HL-60/S4 treated with retinoic acid at 250 ng/mL for 4 days and 3 days (cell line): ENCODE measurements around the gene CEP97.
"Not testable (repeated sequence)": the region's sequence is repeated elsewhere in the genome, so short reads cannot be mapped to it uniquely, and the experiment has no call there.

Experiments
- in situ Hi-C: fragments of 300-500 bp; cut with MboI; formaldehyde crosslinking; loops from 2 replicates; pipeline ENCODE4 v1.7.0; 2022; ENCODE audit warnings: low sequenced_read_pairs

Gene CEP97, protein sequence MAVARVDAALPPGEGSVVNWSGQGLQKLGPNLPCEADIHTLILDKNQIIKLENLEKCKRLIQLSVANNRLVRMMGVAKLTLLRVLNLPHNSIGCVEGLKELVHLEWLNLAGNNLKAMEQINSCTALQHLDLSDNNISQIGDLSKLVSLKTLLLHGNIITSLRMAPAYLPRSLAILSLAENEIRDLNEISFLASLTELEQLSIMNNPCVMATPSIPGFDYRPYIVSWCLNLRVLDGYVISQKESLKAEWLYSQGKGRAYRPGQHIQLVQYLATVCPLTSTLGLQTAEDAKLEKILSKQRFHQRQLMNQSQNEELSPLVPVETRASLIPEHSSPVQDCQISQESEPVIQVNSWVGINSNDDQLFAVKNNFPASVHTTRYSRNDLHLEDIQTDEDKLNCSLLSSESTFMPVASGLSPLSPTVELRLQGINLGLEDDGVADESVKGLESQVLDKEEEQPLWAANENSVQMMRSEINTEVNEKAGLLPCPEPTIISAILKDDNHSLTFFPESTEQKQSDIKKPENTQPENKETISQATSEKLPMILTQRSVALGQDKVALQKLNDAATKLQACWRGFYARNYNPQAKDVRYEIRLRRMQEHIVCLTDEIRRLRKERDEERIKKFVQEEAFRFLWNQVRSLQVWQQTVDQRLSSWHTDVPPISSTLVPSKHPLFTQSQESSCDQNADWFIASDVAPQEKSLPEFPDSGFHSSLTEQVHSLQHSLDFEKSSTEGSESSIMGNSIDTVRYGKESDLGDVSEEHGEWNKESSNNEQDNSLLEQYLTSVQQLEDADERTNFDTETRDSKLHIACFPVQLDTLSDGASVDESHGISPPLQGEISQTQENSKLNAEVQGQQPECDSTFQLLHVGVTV

DNA sequence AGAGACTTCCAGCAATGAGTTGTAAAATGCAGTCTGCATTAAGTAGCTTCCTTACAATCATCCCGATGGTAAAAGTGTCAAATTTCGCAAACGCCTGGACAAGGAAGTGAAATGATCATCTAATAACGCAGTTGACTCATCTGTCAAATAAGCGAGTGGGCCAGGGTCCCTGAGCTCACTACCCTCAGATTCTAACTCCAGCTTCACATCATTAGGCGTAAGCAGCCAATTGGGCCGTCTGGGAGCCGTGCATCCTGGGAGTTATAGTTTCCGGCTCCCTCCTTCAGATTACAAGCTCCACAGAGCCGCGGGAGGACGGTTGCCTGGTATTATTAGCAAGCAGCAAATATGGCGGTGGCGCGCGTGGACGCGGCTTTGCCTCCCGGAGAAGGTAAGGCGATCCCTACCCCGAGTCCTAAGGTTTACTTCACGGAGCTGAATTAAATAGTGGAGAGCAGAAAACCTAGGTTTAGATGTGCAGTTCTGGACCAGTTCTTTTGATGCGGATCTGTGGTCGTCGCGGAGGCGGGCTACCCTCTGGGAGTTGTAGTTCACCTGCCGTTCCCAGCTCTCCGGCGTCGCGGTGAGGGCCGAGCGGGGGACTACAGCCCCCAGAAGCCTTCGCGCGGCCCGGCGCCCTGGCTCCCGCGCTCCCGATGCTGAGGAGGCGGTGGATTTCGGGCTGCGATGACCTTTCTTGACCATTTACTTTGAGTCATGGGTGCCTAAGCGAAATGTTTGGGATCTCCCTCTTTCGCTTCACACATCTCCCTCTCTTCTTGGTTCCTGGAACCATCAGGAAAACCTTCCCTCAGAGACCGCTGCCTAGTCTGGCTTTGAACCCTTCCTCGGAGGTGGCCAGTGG is at the start of gene CEP97:
Gene CEP97 (plus strand): TSS at position 286 of the 865 bp plus-strand sequence. CDS start 63 bp downstream, at position 349.
- in situ Hi-C loops = no loop called here

DNA sequence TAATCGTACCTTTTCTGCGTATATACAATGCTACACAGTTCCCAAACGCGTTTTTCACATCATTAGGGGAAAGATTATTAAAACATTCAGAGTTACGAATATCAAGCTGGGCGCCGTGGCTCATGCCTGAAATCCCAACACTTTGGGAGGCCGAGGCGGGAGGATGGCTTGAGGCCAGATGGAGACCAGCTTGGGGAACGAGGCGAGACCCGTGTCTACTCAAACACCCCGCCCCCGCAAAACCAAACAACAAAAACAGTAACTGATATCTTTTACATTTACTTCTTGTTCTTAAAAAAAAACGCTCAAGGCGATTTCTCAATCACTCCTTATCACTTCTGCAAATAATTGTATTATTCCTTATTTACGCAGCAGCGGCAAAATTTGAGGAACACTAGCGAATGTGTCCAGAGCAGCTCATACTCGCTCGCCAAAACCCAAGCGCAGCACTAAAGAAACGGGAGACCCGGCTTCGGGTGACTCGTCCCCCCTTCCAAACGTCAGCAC is 48.7 kb upstream of the CEP97 start:
- in situ Hi-C loops = no loop called here

DNA sequence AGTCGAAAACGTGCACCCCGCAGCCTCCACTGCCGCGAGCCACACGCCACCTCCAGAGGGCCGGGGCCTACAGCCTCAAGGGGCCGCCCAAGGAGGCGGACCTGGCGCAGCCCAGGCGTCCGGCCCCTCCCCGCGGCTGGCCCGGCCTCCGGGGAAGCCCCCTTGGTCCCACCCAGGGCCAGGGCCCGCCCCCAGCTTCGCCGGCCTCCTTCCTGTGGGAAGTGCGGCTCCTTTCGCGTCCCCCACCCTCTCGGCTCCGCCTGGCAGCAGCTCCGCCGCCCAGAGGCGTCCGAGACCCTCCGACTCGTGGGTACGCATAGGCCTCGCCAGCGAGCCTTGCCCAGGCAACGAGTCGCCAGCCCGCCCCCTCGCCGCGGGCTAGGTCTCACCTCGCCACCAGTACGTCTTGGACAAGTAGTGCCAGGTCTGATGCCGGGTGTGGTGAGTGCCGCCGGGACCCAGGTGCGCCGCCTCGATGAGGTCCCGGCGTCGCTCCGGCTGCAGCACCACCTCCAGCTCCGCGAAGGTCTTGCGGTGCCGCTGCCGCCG is 48.1 kb upstream of the CEP97 start:
- in situ Hi-C loops = no loop called here

DNA sequence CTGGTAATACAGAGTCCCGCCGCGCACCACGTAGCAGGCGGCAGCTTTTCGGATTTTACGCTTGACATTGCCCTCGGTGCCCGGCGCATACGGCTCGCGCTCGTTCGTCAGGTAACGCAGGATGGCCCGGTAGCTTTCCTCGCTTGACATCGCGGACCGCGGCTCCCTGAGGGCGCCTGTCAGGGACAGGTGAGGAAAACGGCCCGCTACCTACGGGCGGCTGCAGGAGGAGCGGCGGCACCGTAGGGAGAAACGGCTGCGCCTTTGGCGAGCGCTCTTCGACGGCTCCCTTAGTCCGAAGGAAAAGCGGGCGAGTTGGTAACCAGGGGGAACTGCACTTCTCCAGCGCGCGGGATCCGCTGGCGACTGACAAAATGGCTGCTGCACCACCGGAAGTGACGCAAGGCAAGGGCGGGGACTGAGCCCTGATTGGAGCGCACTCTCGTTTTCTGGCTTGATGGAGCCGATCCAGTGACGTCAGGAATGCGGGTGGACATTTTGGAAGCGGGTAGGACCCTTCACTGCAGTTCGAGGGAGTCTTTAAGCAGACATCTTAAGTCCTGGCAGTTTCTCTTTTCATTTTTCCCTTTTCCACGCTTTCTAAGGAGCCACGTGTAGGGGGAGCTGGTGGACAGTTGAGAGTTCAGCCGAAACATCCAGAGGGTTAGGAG is 47.5 kb upstream of the CEP97 start, which contains the start of gene ZBTB11:
Gene ZBTB11 (minus strand): TSS at position 368 of the 671 bp plus-strand sequence. CDS start 218 bp downstream, at position 150.
- in situ Hi-C loops = no loop called here

DNA sequence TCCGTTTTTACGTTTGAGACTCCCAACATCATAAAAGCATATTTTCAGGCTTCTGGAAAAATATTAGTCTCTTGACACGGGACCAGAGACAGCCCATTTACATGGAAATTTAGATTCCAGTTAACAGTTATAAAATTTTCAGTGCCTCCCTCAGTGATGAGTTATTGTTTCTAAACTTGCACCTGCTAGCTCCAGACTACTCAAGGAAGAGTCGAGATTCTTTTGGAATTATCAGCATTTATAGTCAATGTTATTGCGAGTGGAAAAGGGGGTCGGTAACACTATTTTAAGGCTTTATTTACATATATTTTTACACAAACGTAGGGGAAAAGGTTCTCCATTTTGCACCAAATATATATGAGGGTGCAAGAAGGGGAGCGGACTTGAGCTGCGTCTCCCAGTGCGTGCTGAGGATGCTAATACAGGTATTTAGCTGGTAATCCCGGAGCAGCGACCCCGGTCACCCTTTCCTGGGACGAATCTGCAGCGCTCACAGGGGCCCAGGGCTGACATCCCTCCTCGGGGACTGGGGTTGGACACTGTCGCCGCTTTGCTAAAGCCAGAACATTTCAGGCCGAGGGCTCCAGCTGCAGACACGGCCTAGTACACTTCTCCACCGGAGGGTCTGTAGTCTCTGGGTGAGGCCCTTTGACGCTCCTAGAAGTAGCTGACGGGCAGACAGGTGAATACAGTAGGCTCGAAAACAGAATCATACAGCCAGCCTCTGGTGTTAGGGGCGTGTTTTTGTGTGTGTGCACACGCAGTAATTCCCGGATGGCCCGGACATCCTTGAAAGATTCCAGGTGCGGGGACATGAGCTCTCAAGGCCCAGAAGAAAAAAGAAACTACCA is 46.8 kb upstream of the CEP97 start:
- in situ Hi-C loops = no loop called here

DNA sequence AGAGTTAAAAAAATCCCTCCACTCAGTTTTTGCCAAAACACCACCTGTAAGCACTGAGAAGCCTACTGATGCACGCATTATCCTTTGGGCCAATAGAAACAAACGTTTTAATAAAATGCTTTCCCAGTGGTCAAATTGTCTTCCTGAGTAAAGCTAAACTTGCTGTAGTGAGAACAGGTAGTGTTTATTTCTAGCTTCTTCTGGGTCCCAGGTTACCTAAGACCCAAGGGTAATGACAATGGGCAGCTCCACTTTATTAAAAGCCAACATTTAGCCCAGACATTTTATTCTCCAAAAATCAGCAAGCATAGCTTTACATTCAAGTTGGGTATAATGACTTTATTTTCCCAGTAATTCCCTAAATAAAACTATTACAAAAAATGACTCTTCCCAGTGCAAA is 45.6 kb upstream of the CEP97 start:
- in situ Hi-C loops = not testable (repeated sequence)

DNA sequence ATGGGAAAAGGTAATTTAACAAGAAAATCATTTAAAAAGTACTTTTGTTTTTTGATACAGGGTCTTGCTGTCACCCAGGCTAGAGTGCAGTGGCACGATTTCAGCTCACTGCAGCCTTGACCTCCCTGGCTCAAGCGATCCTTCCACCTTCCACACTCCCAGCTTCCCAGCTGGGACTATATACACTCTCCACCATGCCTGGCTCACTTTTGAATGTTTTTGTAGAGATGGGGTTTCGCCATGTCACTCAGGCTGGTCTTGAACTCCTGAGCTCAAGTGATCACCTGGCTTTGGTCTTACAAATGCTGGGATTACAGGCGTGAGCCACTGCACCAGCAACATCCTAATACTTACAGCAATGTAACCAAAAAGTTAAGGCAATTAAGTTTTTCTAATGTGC is 43.9 kb upstream of the CEP97 start:
- in situ Hi-C loops = no loop called here

DNA sequence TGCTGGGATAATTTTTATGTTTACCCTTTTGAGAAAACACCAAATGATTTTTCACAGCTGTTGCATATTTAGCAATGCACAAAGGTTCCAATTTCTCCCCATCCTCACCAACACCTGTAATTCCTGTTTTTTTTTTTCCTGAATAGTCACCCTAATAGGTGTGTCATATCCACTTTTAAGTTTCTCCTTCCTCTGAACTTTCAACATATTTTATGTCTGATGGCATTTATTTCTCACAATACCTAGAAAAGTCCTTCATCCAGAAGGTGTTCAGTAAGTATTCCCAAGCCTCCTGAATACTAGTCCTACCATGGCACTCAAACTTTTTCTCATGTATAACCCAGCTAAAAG is 39.4 kb upstream of the CEP97 start:
- in situ Hi-C loops = no loop called here

DNA sequence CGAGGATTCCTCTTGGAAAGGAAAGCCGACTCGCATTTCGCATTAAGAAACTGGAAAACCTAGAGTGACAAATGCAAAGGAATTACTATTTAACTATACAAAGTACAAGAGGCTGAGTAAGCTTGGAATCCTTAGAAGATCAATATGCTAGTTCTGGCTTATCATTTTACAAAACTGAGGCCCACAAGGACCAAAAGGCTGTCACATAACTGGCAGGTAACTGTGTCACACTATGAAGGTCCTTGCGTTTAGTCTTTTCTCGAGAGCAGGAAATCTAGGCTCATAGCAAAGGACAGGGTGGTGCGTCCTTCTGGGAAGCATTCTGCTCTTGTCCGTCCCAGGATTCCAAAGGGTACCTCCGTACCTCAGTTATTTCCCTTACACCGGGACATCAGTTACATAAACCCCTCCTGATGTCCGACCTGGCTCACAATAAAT is 38.5 kb upstream of the CEP97 start:
- in situ Hi-C loops = no loop called here

DNA sequence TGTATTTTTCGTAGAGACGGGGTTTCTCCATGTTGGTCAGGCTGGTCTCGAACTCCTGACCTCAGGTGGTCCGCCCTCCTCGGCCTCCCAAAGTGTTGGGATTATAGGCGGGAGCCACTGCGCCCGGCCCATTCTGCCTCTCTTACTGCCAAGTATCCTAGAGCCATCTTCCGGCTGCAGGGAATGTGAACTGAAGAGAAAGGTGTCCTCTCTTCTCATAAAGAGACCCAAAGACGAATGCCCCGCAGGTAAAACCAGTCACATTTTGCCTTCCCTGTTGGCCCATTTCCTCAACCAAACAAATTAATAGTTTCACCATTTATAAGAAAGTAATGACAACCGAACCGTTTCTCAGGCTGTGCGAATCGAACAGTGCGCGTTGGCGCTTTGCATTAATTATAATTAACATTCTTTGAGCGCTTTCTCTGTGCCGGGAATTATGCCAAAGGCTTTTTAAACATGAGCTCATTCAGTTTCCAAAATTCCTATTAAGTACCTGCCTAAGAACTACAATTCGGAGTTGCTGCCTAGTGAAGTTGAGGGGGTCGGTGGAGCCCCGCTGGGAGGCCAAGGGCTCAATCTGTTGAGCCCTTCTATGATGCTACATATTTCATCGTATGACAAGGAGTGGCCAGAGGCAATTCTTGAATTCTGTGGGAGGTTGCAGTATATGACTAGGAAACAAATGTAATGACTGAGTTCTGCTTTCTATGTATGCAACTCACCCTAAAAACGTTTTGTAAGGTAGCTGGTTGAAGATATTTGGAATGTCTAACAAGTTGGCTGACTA is 37.1 kb upstream of the CEP97 start:
- in situ Hi-C loops = no loop called here

DNA sequence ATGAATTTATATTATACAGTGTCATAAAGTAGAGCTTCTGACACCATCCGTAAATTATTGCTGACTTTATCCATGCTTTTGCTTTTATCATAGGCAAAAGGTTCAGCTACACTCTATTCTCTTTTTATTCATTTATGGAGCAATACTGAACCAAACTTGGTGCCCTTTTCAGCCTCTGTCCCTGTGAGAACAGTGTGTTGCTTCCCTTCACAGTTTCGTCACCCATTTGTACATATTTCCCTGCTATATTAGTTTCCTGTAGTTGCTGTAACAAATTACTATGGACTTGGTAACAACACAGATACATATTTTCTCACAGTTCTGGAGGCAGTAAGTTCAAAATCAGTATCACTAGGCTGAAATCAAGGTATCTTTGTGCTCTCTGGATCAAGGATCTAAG is 35.1 kb upstream of the CEP97 start:
- in situ Hi-C loops = no loop called here

DNA sequence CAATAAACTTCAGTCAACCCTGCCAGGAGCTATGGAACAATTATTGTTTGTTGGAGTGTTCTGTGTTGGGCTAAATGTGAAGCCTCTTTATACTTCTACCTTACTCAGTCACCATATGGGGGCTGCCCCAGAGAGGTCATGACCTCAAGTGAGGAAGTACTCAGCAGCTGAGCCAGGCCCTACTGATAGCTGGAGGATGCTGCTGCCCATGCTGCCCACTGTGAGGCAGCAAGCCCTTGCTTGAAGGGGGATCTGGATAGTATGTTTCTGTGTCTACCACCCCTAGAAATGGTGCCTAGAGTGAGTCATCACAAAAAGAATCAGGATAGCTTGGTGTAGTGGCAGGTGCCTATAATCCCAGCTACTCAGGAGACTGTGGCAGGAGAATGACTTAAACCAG is 33.4 kb upstream of the CEP97 start:
- in situ Hi-C loops = no loop called here

DNA sequence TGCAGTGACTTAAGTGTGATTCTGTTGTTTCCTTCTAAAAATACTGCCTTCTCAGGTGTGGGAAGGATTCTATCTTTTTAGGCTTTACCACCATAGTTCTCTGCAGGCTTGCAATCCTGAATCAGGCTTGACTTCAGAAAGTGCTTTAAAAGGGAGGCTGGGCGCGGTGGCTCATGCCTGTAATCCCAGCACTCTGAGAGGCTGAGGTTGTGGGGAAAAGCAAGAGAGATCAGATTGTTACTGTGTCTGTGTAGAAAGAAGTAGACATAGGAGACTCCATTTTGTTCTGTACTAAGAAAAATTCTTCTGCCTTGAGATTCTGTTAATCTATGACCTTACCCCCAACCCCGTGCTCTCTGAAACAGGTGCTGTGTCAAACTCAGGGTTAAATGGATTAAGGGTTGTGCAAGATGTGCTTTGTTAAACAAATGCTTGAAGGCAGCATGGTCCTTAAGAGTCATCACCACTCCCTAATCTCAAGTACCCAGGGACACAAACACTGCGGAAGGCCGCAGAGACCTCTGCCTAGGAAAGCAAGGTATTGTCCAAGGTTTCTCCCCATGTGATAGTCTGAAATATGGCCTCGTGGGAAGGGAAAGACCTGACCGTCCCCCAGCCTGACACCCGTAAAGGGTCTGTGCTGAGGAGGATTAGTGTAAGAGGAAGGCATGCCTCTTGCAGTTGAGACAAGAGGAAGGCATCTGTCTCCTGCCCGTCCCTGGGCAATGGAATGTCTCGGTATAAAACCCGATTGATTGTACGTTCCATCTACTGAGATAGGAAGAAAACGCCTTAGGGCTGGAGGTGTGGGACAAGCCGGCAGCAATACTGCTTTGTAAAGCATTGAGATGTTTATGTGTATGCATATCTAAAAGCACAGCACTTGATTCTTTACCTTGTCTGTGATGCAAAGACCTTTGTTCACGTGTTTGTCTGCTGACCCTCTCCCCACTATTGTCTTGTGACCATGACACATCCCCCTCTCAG is 32.4 kb upstream of the CEP97 start:
- in situ Hi-C loops = not testable (repeated sequence)

DNA sequence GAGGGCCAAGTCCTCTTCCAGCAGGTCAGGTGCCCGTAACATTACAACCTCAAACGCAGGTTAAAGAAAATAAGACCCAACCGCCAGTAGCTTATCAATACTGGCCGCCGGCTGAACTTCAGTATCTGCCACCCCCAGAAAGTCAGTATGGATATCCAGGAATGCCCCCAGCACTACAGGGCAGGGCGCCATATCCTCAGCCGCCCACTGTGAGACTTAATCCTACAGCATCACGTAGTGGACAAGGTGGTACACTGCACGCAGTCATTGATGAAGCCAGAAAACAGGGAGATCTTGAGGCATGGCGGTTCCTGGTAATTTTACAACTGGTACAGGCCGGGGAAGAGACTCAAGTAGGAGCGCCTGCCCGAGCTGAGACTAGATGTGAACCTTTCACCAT is 30.9 kb upstream of the CEP97 start:
- in situ Hi-C loops = not testable (repeated sequence)

DNA sequence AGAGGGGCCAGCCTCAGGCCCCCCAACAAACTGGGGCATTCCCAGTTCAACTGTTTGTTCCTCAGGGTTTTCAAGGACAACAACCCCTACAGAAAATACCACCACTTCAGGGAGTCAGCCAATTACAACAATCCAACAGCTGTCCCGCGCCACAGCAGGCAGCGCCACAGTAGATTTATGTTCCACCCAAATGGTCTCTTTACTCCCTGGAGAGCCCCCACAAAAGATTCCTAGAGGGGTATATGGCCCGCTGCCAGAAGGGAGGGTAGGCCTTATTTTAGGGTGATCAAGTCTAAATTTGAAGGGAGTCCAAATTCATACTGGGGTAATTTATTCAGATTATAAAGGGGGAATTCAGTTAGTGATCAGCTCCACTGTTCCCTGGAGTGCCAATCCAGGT is 29.6 kb upstream of the CEP97 start:
- in situ Hi-C loops = not testable (repeated sequence)

DNA sequence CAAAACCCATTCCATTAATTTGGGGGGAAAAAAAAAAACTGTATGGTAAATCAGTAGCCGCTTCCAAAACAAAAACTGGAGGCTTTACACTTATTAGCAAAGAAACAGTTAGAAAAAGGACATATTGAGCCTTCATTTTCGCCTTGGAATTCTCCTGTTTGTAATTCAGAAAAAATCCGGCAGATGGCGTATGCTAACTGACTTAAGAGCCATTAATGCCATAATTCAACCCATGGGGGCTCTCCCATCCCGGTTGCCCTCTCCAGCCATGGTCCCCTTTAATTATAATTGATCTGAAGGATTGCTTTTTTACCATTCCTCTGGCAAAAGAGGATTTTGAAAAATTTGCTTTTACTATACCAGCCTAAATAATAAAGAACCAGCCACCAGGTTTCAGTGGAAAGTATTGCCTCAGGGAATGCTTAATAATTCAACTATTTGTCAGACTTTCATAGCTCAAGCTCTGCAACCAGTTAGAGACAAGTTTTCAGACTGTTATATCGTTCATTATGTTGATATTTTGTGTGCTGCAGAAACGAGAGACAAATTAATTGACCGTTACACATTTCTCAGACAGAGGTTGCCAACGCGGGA is 28.5 kb upstream of the CEP97 start:
- in situ Hi-C loops = no loop called here
